HCT116 (cell line): ENCODE data around the gene SPIN1. TPM values are rescaled to one million over a fixed set of nuclear protein-coding genes. Genes with fewer than 3 reads are reported as not detected.

Source experiments
- ATAC-seq: fragments of 200-7000 bp; cut with Tn5 transposase; 2 replicates; pipeline ENCODE4 v1.9.1; 2020; ENCODE audit warnings: mild to moderate bottlenecking, moderate library complexity
- BruUV-seq: library from RNA; stranded (reverse); fragments of 400-500 nt; replicated peaks from 2 replicates; lab custom pipeline; 2021; lab: Mats Ljungman, UMichigan
- CTCF ChIA-PET: fragments of 300-600 bp; sonication (Branson Sonifier 250); formaldehyde crosslinking; loops from one replicate; lab custom pipeline; 2021; ENCODE audit warnings: antibody characterized with exemption; lab: Charles Lee
- POLR2A ChIA-PET: fragments of 300-600, 350-600 bp; sonication (Branson Sonifier 250); formaldehyde crosslinking; loops from one replicate; lab custom pipeline; 2021; ENCODE audit warnings: antibody characterized with exemption; lab: Charles Lee
- RAD21 ChIA-PET, 2 experiments: fragments of 300-600 bp; sonication (Branson Sonifier 250); formaldehyde crosslinking; loops; one replicate each; lab custom pipeline; 2023; ENCODE audit warnings: low total read pairs in 2 of 2; ENCODE audit not compliant: uncharacterized antibody in 2 of 2, unreplicated experiment in 2 of 2, low non-redundant PET in 1 of 2; lab: Charles Lee
- DNase-seq: peaks from one replicate; pipeline ENCODE4 v3.0.0-alpha.2; 2010; ENCODE audit warnings: low read depth, low spot score
- H2AFZ ChIP-seq: fragments of 200-600 bp; shearing (Covaris generic), sonication (generic); 2 replicates; pipeline ENCODE4 v1.6.1; 2017; ENCODE audit warnings: low read depth, mixed run types, mixed read lengths, antibody characterized with exemption, low read length; ENCODE audit not compliant: poor library complexity, severe bottlenecking
- H3K27ac ChIP-seq: 2 replicates; pipeline ENCODE4 v1.5.1; 2012; ENCODE audit warnings: low read depth, low read length
- H3K27me3 ChIP-seq: fragments of 200-600 bp; sonication (generic); 2 replicates; pipeline ENCODE4 v1.6.1; 2016; ENCODE audit warnings: mixed run types, low read length, mixed read lengths; ENCODE audit not compliant: insufficient read depth
- H3K36me3 ChIP-seq, 2 experiments: fragments of 200-500 bp in 1 of 2; fragments of 200-600 bp in 1 of 2; sonication (Bioruptor generic) in 1 of 2; sonication (generic) in 1 of 2; 2 replicates each; pipeline versions ENCODE4 v1.5.1 to v1.6.1; 2014 to 2016; ENCODE audit warnings: low read length in 2 of 2, inconsistent platforms in 1 of 2, mixed read lengths in 1 of 2, mixed run types in 1 of 2; ENCODE audit not compliant: insufficient read depth in 2 of 2, control insufficient read depth in 1 of 2
- H3K4me1 ChIP-seq, 2 experiments: fragments of 200-600 bp in 1 of 2; sonication (generic) in 1 of 2; 2 replicates each; pipeline versions ENCODE4 v1.5.1 to v1.6.1; 2012 to 2017; ENCODE audit warnings: low read length in 2 of 2, inconsistent platforms in 1 of 2, mild to moderate bottlenecking in 1 of 2, mixed read lengths in 1 of 2, mixed run types in 1 of 2, moderate library complexity in 1 of 2; ENCODE audit not compliant: insufficient read depth in 2 of 2, control insufficient read depth in 1 of 2
- H3K4me2 ChIP-seq: fragments of 200-600 bp; sonication (generic); 2 replicates; pipeline ENCODE4 v1.6.1; 2017; ENCODE audit warnings: mixed run types, low read length, mixed read lengths
- H3K4me3 ChIP-seq, 2 experiments: fragments of 200-600 bp in 1 of 2; sonication (generic) in 1 of 2; replicated peaks in 1 of 2; 2 replicates each; pipeline ENCODE4 v1.5.1; 2011 to 2016; ENCODE audit warnings: low read length in 2 of 2, control low read depth in 1 of 2, low read depth in 1 of 2, mild to moderate bottlenecking in 1 of 2, mixed read lengths in 1 of 2, mixed run types in 1 of 2
- H3K79me2 ChIP-seq: fragments of 200-600 bp; sonication (generic); 2 replicates; pipeline ENCODE4 v1.6.1; 2017; ENCODE audit warnings: mild to moderate bottlenecking, mixed run types, low read length, moderate library complexity, mixed read lengths; ENCODE audit not compliant: insufficient read depth
- H3K9ac ChIP-seq: fragments of 200-600 bp; sonication (generic); 2 replicates; pipeline ENCODE4 v1.6.1; 2016; ENCODE audit warnings: low read length, mixed read lengths
- H3K9me2 ChIP-seq: fragments of 200-600 bp; sonication (generic), shearing (Covaris generic); 2 replicates; pipeline ENCODE4 v1.6.1; 2017; ENCODE audit warnings: mixed run types, mild to moderate bottlenecking, moderate library complexity; ENCODE audit not compliant: insufficient read depth
- H3K9me3 ChIP-seq, 2 experiments: fragments of 200-500 bp in 1 of 2; fragments of 200-600 bp in 1 of 2; sonication (Bioruptor generic) in 1 of 2; sonication (generic) in 1 of 2; 2 replicates each; pipeline ENCODE4 v1.6.1; 2014 to 2017; ENCODE audit warnings: low read length in 2 of 2, mixed read lengths in 2 of 2, inconsistent platforms in 1 of 2, low read depth in 1 of 2, mild to moderate bottlenecking in 1 of 2, mixed run types in 1 of 2, moderate library complexity in 1 of 2; ENCODE audit not compliant: control insufficient read depth in 1 of 2, insufficient read depth in 1 of 2
- H4K20me1 ChIP-seq: fragments of 200-600 bp; sonication (generic), shearing (Covaris generic); 2 replicates; pipeline ENCODE4 v1.6.1; 2017; ENCODE audit warnings: mixed run types, mild to moderate bottlenecking, moderate library complexity; ENCODE audit not compliant: insufficient read depth
- ATF3 ChIP-seq: IDR thresholded peaks from 2 replicates; pipeline ENCODE4 v1.6.1; 2012
- CBX3 ChIP-seq: IDR thresholded peaks from 2 replicates; pipeline ENCODE4 v1.6.1; 2012; ENCODE audit warnings: low read depth
- CEBPB ChIP-seq: IDR thresholded peaks from 2 replicates; pipeline ENCODE4 v1.6.1; 2012; ENCODE audit warnings: low read depth
- CTCF ChIP-seq, 3 experiments: fragments of 200-600 bp in 1 of 3; sonication (generic) in 1 of 3; IDR thresholded peaks in 2 of 3; conservative IDR thresholded peaks in 1 of 3; 2 replicates each; pipeline ENCODE4 v1.5.1; 2012 to 2017; ENCODE audit warnings: low read depth in 2 of 3, low read length in 2 of 3, antibody characterized with exemption in 1 of 3, borderline replicate concordance in 1 of 3, control low read depth in 1 of 3, mild to moderate bottlenecking in 1 of 3, mixed read lengths in 1 of 3, mixed run types in 1 of 3, moderate library complexity in 1 of 3; ENCODE audit not compliant: insufficient read depth in 1 of 3
- EGR1 ChIP-seq: IDR thresholded peaks from 2 replicates; pipeline ENCODE4 v1.6.1; 2012; ENCODE audit warnings: low read depth
- ELF1 ChIP-seq: IDR thresholded peaks from 2 replicates; pipeline ENCODE4 v1.6.1; 2012; ENCODE audit warnings: low read depth, borderline replicate concordance
- EZH2 ChIP-seq: fragments of 200-600 bp; sonication (generic); IDR thresholded peaks from 2 replicates; pipeline ENCODE4 v1.6.1; 2017; ENCODE audit warnings: antibody characterized with exemption, mixed run types
- JUND ChIP-seq: IDR thresholded peaks from 2 replicates; pipeline ENCODE4 v1.6.1; 2012
- RAD21 ChIP-seq: IDR thresholded peaks from 2 replicates; pipeline ENCODE4 v1.6.1; 2012; ENCODE audit warnings: low read depth, mild to moderate bottlenecking
- SIN3A ChIP-seq: IDR thresholded peaks from 2 replicates; pipeline ENCODE4 v1.6.1; 2012; ENCODE audit warnings: low read depth
- SP1 ChIP-seq: IDR thresholded peaks from 2 replicates; pipeline ENCODE4 v1.6.1; 2012; ENCODE audit warnings: low read depth
- SRF ChIP-seq: IDR thresholded peaks from 2 replicates; pipeline ENCODE4 v1.6.1; 2012; ENCODE audit warnings: low read depth
- TCF7L2 ChIP-seq: IDR thresholded peaks from 2 replicates; pipeline ENCODE4 v1.7.0; 2011; ENCODE audit warnings: borderline replicate concordance, inconsistent platforms; ENCODE audit not compliant: insufficient read depth, insufficient read length; ENCODE audit errors: extremely low read depth
- ZBTB33 ChIP-seq: IDR thresholded peaks from 2 replicates; pipeline ENCODE4 v1.6.1; 2011; ENCODE audit warnings: mild to moderate bottlenecking, low read length, moderate library complexity; ENCODE audit not compliant: insufficient replicate concordance; ENCODE audit errors: extremely low read depth
- intact Hi-C: fragments of 100-400 bp; cut with micrococcal nuclease; formaldehyde crosslinking; loops from 2 replicates; pipeline ENCODE4 v1.10.0; 2022
- total RNA-seq: library from RNA; stranded (reverse); gene quantifications from one replicate; pipeline ENCODE4 v1.2.1, GENCODE V29; 2021; ENCODE audit not compliant: unreplicated experiment

Gene SPIN1
- total RNA-seq, 1 experiment from 2014 or later = 74.0 TPM

- no TSS peak for BruUV-seq
- Histone ChIP-seq H3K27ac (no peak overlapping the region), H2AFZ (no peak overlapping the region), H3K4me2 (no peak overlapping the region), H3K4me3 (no peak overlapping the region), H3K27me3 (no peaks in the 10 kb centered on the region), H3K9me2 (no peaks in the 10 kb centered on the region), H3K9me3 (no peaks in the 10 kb centered on the region), H3K4me1 (peaks cover 0 to 15% of the 10 kb centered on the region in 2 experiments; a peak in 3 of 4 replicates), H3K36me3 (no peaks in the 10 kb centered on the region), H3K9ac (no peak overlapping the region), H3K79me2 (no peaks in the 10 kb centered on the region), H4K20me1 (no peaks in the 10 kb centered on the region)
- DNase-seq (no peak), ATAC-seq (peak; percentile 57; the same call in 1 of the 2 replicates)
- intact Hi-C loops = no loop called here
- peak in 2 of 3 experiments; percentile 9 to 20; a peak in 2 of 6 replicates for TF ChIP-seq CTCF (IDR thresholded peaks at IDR 0.05 in 2 of 3, conservative IDR thresholded peaks at IDR 0.05 in 1 of 3; ENCODE audit: borderline replicate concordance in 1 of 3, insufficient read depth in 1 of 3, low read depth in 2 of 3, low read length in 2 of 3)
- no peak for TF ChIP-seq EZH2
- ChIA-PET POLR2A (no interaction called here), RAD21 (no interaction called here), CTCF (no interaction called here)
Observed at GRCh38 chr9:88378317-88378716, 9.9 kb upstream of the SPIN1 start.

- ChIA-PET RAD21 (no interaction called here), CTCF (no interaction called here), POLR2A (no interaction called here)
- Histone ChIP-seq H3K79me2 (no peaks in the 10 kb centered on the region), H3K27me3 (no peaks in the 10 kb centered on the region), H2AFZ (no peak overlapping the region), H3K4me1 (peaks cover 0 to 14% of the 10 kb centered on the region in 2 experiments; a peak in 3 of 4 replicates), H3K36me3 (no peaks in the 10 kb centered on the region), H3K9me2 (no peaks in the 10 kb centered on the region), H3K9ac (no peak overlapping the region), H3K27ac (no peak overlapping the region), H3K4me3 (no peak overlapping the region), H3K4me2 (no peak overlapping the region), H4K20me1 (no peaks in the 10 kb centered on the region), H3K9me3 (no peaks in the 10 kb centered on the region)
- intact Hi-C loops = no loop called here
- no TSS peak for BruUV-seq
- ATAC-seq (no peak), DNase-seq (no peak)
- TF ChIP-seq JUND (no peak), SIN3A (no peak), ZBTB33 (no peak), SP1 (no peak), CTCF (IDR thresholded peaks at IDR 0.05 in 2 of 3, conservative IDR thresholded peaks at IDR 0.05 in 1 of 3; ENCODE audit: borderline replicate concordance in 1 of 3, insufficient read depth in 1 of 3, low read depth in 2 of 3, low read length in 2 of 3) (no peak), TCF7L2 (no peak), ATF3 (no peak), CBX3 (no peak), ELF1 (no peak), EZH2 (no peak), SRF (no peak), CEBPB (no peak), RAD21 (no peak), EGR1 (no peak)
Observed at GRCh38 chr9:88379352-88379751, 8.9 kb upstream of the SPIN1 start.
